Measurements from ENCODE around the gene ACTL8. TPM values are rescaled to one million over a fixed set of nuclear protein-coding genes. Genes with fewer than 3 reads are reported as not detected.

ACTL8 gene
- polyA plus RNA-seq, 1 donor (not counting 4 experiments of a cell fraction or from before 2014, with no cell fraction given), result not detected

DNA sequence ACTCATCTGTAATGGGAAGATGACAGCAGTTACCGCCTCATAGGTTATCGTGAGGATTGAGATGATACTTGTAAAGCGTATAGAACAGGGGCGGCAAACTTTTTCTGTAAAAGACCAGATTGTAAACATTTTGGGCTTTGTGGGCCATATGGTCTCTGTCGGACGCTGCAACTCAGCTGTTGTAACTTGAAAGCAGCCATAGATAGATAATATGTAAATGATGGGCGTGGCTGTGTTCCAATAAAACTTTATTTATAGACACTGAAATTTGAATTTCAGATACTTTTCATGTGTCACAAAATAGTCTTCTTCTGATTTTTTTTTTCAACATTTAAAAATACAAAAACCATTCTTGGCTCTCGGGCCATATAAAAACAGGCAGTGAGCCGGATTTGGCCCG is 15.8 kb downstream of the ACTL8 start:
- Histone ChIP-seq H3K36me3 (ENCODE audit: control insufficient read depth in 2 of 2, extremely low read depth in 1 of 2, insufficient read depth in 2 of 2, low read length in 2 of 2) (no peaks in the 10 kb centered on the region), H3K9ac (ENCODE audit: control insufficient read depth, extremely low read depth, insufficient read depth, low read length) (no peak overlapping the region), H3K27me3 (ENCODE audit: control insufficient read depth, extremely low read depth, insufficient read depth, low read length) (no peaks in the 10 kb centered on the region), H3K9me3 (ENCODE audit: control insufficient read depth, low read depth, low read length) (no peaks in the 10 kb centered on the region), H3K4me3 (ENCODE audit: control insufficient read depth in 2 of 3, extremely low read depth in 1 of 3, insufficient read depth in 2 of 3, low read depth in 1 of 3, low read length in 3 of 3) (no peak overlapping the region), H3K27ac (ENCODE audit: control insufficient read depth, insufficient read depth, low read length) (no peak overlapping the region), H3K4me2 (ENCODE audit: control insufficient read depth, extremely low read depth, insufficient read depth, low read depth, low read length) (no peak overlapping the region), H4K20me1 (ENCODE audit: control insufficient read depth, extremely low read depth, insufficient read depth, low read length) (no peaks in the 10 kb centered on the region), H3K4me1 (ENCODE audit: control insufficient read depth, extremely low read depth, insufficient read depth, low read length) (no peaks in the 10 kb centered on the region), H3K79me2 (ENCODE audit: control insufficient read depth, insufficient read depth, low read length) (no peaks in the 10 kb centered on the region), H3K9me1 (ENCODE audit: control insufficient read depth, extremely low read depth, insufficient read depth, low read length) (no peaks in the 10 kb centered on the region), H2AFZ (ENCODE audit: control insufficient read depth, low read length) (no peak overlapping the region)
- dilution Hi-C loops (cut with MboI; ENCODE audit: extremely low pct_ligation_motif_present, low sequenced_read_pairs), result no loop called here
- FAIRE-seq (no peak), DNase-seq (ENCODE audit: low read depth, low spot score) (no peak)
- no peak for TF ChIP-seq EZH2 (IDR thresholded peaks at IDR 0.05; ENCODE audit: low read length)
- TF ChIP-seq, protein P1, sequence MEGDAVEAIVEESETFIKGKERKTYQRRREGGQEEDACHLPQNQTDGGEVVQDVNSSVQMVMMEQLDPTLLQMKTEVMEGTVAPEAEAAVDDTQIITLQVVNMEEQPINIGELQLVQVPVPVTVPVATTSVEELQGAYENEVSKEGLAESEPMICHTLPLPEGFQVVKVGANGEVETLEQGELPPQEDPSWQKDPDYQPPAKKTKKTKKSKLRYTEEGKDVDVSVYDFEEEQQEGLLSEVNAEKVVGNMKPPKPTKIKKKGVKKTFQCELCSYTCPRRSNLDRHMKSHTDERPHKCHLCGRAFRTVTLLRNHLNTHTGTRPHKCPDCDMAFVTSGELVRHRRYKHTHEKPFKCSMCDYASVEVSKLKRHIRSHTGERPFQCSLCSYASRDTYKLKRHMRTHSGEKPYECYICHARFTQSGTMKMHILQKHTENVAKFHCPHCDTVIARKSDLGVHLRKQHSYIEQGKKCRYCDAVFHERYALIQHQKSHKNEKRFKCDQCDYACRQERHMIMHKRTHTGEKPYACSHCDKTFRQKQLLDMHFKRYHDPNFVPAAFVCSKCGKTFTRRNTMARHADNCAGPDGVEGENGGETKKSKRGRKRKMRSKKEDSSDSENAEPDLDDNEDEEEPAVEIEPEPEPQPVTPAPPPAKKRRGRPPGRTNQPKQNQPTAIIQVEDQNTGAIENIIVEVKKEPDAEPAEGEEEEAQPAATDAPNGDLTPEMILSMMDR (optimal IDR thresholded peaks at IDR 0.05 in 1 of 3, IDR thresholded peaks at IDR 0.05 in 1 of 3, conservative IDR thresholded peaks at IDR 0.05 in 1 of 3; ENCODE audit: extremely low read depth in 1 of 3, insufficient read depth in 2 of 3, low read length in 3 of 3), result no peak

DNA sequence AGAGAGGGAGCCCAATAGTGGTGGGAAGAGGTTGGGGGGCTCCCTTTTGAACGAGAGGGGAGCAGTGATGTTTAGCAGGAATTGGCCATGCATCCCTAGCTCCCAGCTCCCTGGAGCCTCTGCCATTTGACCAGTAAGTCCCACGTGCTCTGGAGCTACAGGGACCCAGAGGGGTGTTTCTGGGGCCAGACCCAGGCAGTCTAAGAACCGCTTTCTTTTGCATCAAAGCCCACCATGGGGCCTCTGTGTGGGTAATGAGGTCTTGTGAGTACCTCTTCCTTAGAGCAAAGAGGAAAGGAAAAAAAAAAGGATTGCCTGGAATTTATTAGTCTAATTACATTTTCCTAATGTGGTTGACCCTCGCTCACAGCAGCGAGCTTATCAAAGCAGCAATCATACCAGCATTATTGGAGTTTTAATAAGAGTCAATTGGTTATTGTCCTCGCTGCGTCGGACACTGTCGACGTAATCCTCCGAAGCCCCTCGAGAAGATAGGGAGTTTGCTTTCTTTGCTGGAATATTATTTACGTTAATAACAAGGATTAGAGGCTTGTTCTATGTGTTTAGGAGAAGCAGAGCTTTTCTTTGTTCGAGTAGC is 17.6 kb downstream of the ACTL8 start:
- Histone ChIP-seq H3K9me3 (ENCODE audit: control insufficient read depth, low read depth, low read length) (no peaks in the 10 kb centered on the region), H3K4me2 (ENCODE audit: control insufficient read depth, extremely low read depth, insufficient read depth, low read depth, low read length) (no peak overlapping the region), H3K79me2 (ENCODE audit: control insufficient read depth, insufficient read depth, low read length) (no peaks in the 10 kb centered on the region), H3K4me3 (ENCODE audit: control insufficient read depth in 2 of 3, extremely low read depth in 1 of 3, insufficient read depth in 2 of 3, low read depth in 1 of 3, low read length in 3 of 3) (no peak overlapping the region), H4K20me1 (ENCODE audit: control insufficient read depth, extremely low read depth, insufficient read depth, low read length) (no peaks in the 10 kb centered on the region), H3K9me1 (ENCODE audit: control insufficient read depth, extremely low read depth, insufficient read depth, low read length) (no peaks in the 10 kb centered on the region), H2AFZ (ENCODE audit: control insufficient read depth, low read length) (no peak overlapping the region), H3K9ac (ENCODE audit: control insufficient read depth, extremely low read depth, insufficient read depth, low read length) (no peak overlapping the region), H3K4me1 (ENCODE audit: control insufficient read depth, extremely low read depth, insufficient read depth, low read length) (no peaks in the 10 kb centered on the region), H3K36me3 (ENCODE audit: control insufficient read depth in 2 of 2, extremely low read depth in 1 of 2, insufficient read depth in 2 of 2, low read length in 2 of 2) (no peaks in the 10 kb centered on the region), H3K27me3 (ENCODE audit: control insufficient read depth, extremely low read depth, insufficient read depth, low read length) (no peaks in the 10 kb centered on the region), H3K27ac (ENCODE audit: control insufficient read depth, insufficient read depth, low read length) (no peak overlapping the region)
- dilution Hi-C loops (cut with MboI; ENCODE audit: extremely low pct_ligation_motif_present, low sequenced_read_pairs), result no loop called here
- FAIRE-seq, result no peak
- no peak for TF ChIP-seq EZH2 (IDR thresholded peaks at IDR 0.05; ENCODE audit: low read length)
- TF ChIP-seq, protein P1 (optimal IDR thresholded peaks at IDR 0.05 in 1 of 3, IDR thresholded peaks at IDR 0.05 in 1 of 3, conservative IDR thresholded peaks at IDR 0.05 in 1 of 3; ENCODE audit: extremely low read depth in 1 of 3, insufficient read depth in 2 of 3, low read length in 3 of 3), result no peak
- DNase-seq (ENCODE audit: low read depth, low spot score), result no peak

Data from keratinocyte (primary cell).